MM.1S (cell line): ENCODE data around the gene RSBN1L.
"Not testable (repeated sequence)": the region's sequence is repeated elsewhere in the genome, so short reads cannot be mapped to it uniquely, and the experiment has no call there.

Source experiments
- DNase-seq: peaks from one replicate; pipeline ENCODE4 v3.0.0-alpha.2; 2015
- H2AFZ ChIP-seq: fragments of 300-600 bp; sonication (generic); 2 replicates; pipeline ENCODE4 v1.6.0; 2016; ENCODE audit warnings: antibody characterized with exemption, low read length
- H3F3A ChIP-seq: fragments of 300-600 bp; sonication (generic); 2 replicates; pipeline ENCODE4 v1.6.1; 2016; ENCODE audit warnings: mild to moderate bottlenecking, antibody characterized with exemption, low read length, moderate library complexity, mixed read lengths; ENCODE audit not compliant: insufficient read depth
- H3K27ac ChIP-seq: fragments of 300-600 bp; sonication (generic); 2 replicates; pipeline ENCODE4 v1.5.1; 2016; ENCODE audit warnings: mild to moderate bottlenecking, low read length
- H3K27me3 ChIP-seq: fragments of 300-600 bp; sonication (generic); replicated peaks from 2 replicates; pipeline ENCODE4 v1.6.0; 2016; ENCODE audit warnings: low read length; ENCODE audit not compliant: insufficient read depth
- H3K36me3 ChIP-seq: fragments of 300-600 bp; sonication (generic); replicated peaks from 2 replicates; pipeline ENCODE4 v1.6.1; 2016; ENCODE audit warnings: mild to moderate bottlenecking, low read length, mixed read lengths; ENCODE audit not compliant: insufficient read depth
- H3K4me1 ChIP-seq: fragments of 300-600 bp; sonication (generic); 2 replicates; pipeline ENCODE4 v1.6.1; 2016; ENCODE audit warnings: low read length, mixed read lengths
- H3K4me2 ChIP-seq: fragments of 300-600 bp; sonication (generic); 2 replicates; pipeline ENCODE4 v1.6.0; 2016; ENCODE audit warnings: low read depth, low read length
- H3K4me3 ChIP-seq: fragments of 300-600 bp; sonication (generic); 2 replicates; pipeline ENCODE4 v1.5.1; 2016; ENCODE audit warnings: low read length, mixed read lengths
- H3K79me2 ChIP-seq: fragments of 300-600 bp; sonication (generic); 2 replicates; pipeline ENCODE4 v1.6.1; 2016; ENCODE audit warnings: mixed run types, low read length, mixed read lengths
- H3K9ac ChIP-seq: fragments of 300-600 bp; sonication (generic); 2 replicates; pipeline ENCODE4 v1.6.1; 2016; ENCODE audit warnings: low read length, mixed read lengths
- H3K9me2 ChIP-seq: fragments of 300-600 bp; sonication (generic); replicated peaks from 2 replicates; pipeline ENCODE4 v1.6.1; 2016; ENCODE audit warnings: mild to moderate bottlenecking, low read length, mixed read lengths; ENCODE audit not compliant: insufficient read depth
- H3K9me3 ChIP-seq: fragments of 300-600 bp; sonication (generic); replicated peaks from 2 replicates; pipeline ENCODE4 v1.6.1; 2016; ENCODE audit warnings: mild to moderate bottlenecking, low read length, mixed read lengths; ENCODE audit not compliant: insufficient read depth
- H4K20me1 ChIP-seq: fragments of 300-600 bp; sonication (generic); 2 replicates; pipeline ENCODE4 v1.6.1; 2016; ENCODE audit warnings: mild to moderate bottlenecking, low read length, moderate library complexity, mixed read lengths; ENCODE audit not compliant: insufficient read depth
- CTCF ChIP-seq: fragments of 300-600 bp; sonication (generic); IDR thresholded peaks from 2 replicates; pipeline ENCODE4 v1.5.1; 2016; ENCODE audit warnings: antibody characterized with exemption, low read length, mixed read lengths
- EZH2 ChIP-seq: fragments of 300-600 bp; sonication (generic); optimal IDR thresholded peaks from 2 replicates; pipeline ENCODE3; 2017; ENCODE audit warnings: low read depth, mild to moderate bottlenecking, antibody characterized with exemption, low read length, mixed read lengths
- EZH2phosphoT487 ChIP-seq: fragments of 300-600 bp; sonication (generic); IDR thresholded peaks from 2 replicates; pipeline ENCODE4 v1.6.1; 2018; ENCODE audit warnings: antibody characterized with exemption, low read length

Gene RSBN1L

DNA sequence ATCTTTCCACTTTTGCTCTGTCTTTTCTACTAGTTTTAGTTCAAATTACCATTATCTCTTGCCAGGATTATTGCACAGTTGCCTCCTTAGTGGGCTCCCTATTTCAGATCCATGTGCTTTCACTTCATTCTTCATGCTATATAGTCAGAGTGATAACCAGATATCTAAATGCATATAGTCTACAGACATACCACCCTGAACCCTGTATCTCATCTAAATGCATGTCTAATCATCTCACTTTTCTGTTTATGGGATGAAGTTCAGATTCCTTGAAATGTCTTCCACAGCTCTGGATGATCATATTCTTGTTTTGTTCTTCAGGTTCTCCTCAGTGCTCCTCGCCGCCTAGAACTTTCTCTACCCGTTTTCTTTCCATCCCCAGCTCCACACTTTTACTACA is 13.8 kb downstream of the RSBN1L start:
- Histone ChIP-seq H3K79me2 (peaks cover 93% of the 10 kb centered on the region), H3F3A (no peaks in the 10 kb centered on the region), H3K27ac (no peak overlapping the region), H4K20me1 (0 out of 2 replicates have a peak, but pooled peaks cover 9% of the 10 kb centered on the region), H3K27me3 (no peaks in the 10 kb centered on the region), H3K4me1 (no peaks in the 10 kb centered on the region), H2AFZ (no peak overlapping the region), H3K9me2 (no peaks in the 10 kb centered on the region), H3K9me3 (no peaks in the 10 kb centered on the region), H3K4me3 (no peak overlapping the region), H3K36me3 (peaks cover 9% of the 10 kb centered on the region), H3K4me2 (no peak overlapping the region), H3K9ac (no peak overlapping the region)
- TF ChIP-seq CTCF (no peak), EZH2phosphoT487 (no peak), EZH2 (no peak)
- DNase-seq: no peak

DNA sequence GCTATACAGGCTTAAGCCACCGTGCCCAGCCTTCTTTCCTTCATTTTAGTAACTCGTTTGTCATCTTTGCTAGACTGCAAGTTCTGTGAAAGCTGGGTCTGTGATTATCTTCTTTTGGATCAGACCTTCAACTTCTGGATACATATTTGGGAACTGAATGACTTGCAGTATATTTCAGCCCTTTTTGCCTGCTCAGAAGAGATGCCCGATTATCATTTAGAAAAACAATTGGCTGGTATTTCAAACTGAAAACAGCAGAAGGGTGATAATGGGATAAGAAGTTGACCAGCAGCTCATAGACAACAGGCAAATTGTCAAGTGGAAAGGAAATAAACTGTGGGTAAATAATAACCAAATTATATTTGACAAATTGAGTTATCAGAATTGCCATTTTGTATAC is 14.6 kb downstream of the RSBN1L start:
- H3K9me3 ChIP-seq: no peaks in the 10 kb centered on the region
- no peak for DNase-seq
- H2AFZ ChIP-seq: no peak overlapping the region
- H3K27me3 ChIP-seq: no peaks in the 10 kb centered on the region
- H3K36me3 ChIP-seq: peaks cover 9% of the 10 kb centered on the region
- no peaks in the 10 kb centered on the region for H3K9me2 ChIP-seq
- 0 out of 2 replicates have a peak, but pooled peaks cover 3% of the 10 kb centered on the region for H3K4me1 ChIP-seq
- no peaks in the 10 kb centered on the region for H3F3A ChIP-seq
- TF ChIP-seq EZH2: no peak
- no peak for TF ChIP-seq CTCF
- TF ChIP-seq EZH2phosphoT487: no peak
- no peak overlapping the region for H3K4me3 ChIP-seq
- H4K20me1 ChIP-seq: 0 out of 2 replicates have a peak, but pooled peaks cover 9% of the 10 kb centered on the region
- no peak overlapping the region for H3K27ac ChIP-seq
- peaks cover 93% of the 10 kb centered on the region for H3K79me2 ChIP-seq
- H3K4me2 ChIP-seq: no peak overlapping the region
- H3K9ac ChIP-seq: no peak overlapping the region

DNA sequence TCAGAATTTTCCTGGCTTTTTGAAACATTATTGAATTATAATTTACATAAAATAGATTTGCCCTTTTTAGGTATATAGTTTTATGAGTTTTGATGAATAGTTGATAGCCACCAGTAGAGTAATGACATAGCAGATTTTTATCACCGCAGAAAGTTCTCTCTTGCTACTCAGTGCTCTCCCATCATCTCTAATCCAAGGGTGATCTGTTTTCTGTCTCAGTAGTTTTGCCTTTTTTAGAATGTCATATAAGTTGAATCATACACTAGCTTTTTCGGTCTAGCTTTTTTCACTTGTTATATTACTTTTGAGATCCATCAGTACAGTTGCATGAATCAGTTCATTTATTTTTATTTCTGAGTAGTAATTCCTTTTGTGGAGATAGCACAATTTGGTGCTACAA is 17.9 kb downstream of the RSBN1L start:
- Histone ChIP-seq H3K27ac (no peak overlapping the region), H3K9ac (no peak overlapping the region), H3K4me3 (no peak overlapping the region), H3K9me2 (no peaks in the 10 kb centered on the region), H3K79me2 (peaks cover 93% of the 10 kb centered on the region), H3F3A (no peaks in the 10 kb centered on the region), H3K27me3 (no peaks in the 10 kb centered on the region), H3K4me1 (0 out of 2 replicates have a peak, but pooled peaks cover 3% of the 10 kb centered on the region), H3K36me3 (peaks cover 9% of the 10 kb centered on the region), H3K4me2 (no peak overlapping the region), H3K9me3 (no peaks in the 10 kb centered on the region), H2AFZ (no peak overlapping the region), H4K20me1 (0 out of 2 replicates have a peak, but pooled peaks cover 15% of the 10 kb centered on the region)
- no peak for TF ChIP-seq CTCF
- DNase-seq: no peak

GRCh38 chr7:77714931-77715330 is 18.7 kb downstream of the RSBN1L start:
- not testable (repeated sequence) for H3K27me3 ChIP-seq, H3K27ac ChIP-seq, H3K9ac ChIP-seq, H2AFZ ChIP-seq, H3F3A ChIP-seq, DNase-seq, H3K9me2 ChIP-seq, H3K4me1 ChIP-seq, H3K4me3 ChIP-seq, H3K36me3 ChIP-seq, H3K4me2 ChIP-seq, H3K9me3 ChIP-seq
- H3K79me2 ChIP-seq: peaks cover 93% of the 10 kb centered on the region
- peaks cover 14% of the 10 kb centered on the region; the same call in 1 of the 2 replicates for H4K20me1 ChIP-seq
